B cell (primary cell): ENCODE results near the gene PCDHB15.
"Not testable (repeated sequence)": the region's sequence is repeated elsewhere in the genome, so short reads cannot be mapped to it uniquely, and the experiment has no call there.

Source experiments
- EZH2 ChIP-seq: IDR thresholded peaks from 2 replicates; pipeline ENCODE4 v1.6.1; 2012; ENCODE audit warnings: borderline replicate concordance, low read depth, mild to moderate bottlenecking, moderate library complexity, low read length; ENCODE audit not compliant: insufficient read depth, poor library complexity, severe bottlenecking
- TF ChIP-seq, protein P1 (sequence below): fragments of 200-600 bp; IDR thresholded peaks from one replicate; pipeline ENCODE4 v1.8.0; 2022; ENCODE audit warnings: antibody characterized with exemption, mild to moderate bottlenecking

DNA sequence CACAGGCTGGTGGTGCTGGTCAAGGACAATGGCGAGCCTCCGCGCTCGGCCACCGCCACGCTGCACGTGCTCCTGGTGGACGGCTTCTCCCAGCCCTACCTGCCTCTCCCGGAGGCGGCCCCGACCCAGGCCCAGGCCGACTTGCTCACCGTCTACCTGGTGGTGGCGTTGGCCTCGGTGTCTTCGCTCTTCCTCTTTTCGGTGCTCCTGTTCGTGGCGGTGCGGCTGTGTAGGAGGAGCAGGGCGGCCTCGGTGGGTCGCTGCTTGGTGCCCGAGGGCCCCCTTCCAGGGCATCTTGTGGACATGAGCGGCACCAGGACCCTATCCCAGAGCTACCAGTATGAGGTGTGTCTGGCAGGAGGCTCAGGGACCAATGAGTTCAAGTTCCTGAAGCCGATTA, 29.2 kb upstream of the PCDHB15 start:
- not testable (repeated sequence) for TF ChIP-seq EZH2
- TF ChIP-seq, protein P1, sequence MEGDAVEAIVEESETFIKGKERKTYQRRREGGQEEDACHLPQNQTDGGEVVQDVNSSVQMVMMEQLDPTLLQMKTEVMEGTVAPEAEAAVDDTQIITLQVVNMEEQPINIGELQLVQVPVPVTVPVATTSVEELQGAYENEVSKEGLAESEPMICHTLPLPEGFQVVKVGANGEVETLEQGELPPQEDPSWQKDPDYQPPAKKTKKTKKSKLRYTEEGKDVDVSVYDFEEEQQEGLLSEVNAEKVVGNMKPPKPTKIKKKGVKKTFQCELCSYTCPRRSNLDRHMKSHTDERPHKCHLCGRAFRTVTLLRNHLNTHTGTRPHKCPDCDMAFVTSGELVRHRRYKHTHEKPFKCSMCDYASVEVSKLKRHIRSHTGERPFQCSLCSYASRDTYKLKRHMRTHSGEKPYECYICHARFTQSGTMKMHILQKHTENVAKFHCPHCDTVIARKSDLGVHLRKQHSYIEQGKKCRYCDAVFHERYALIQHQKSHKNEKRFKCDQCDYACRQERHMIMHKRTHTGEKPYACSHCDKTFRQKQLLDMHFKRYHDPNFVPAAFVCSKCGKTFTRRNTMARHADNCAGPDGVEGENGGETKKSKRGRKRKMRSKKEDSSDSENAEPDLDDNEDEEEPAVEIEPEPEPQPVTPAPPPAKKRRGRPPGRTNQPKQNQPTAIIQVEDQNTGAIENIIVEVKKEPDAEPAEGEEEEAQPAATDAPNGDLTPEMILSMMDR, result not testable (repeated sequence)
